HPDE6-E6E7 (cell line): ENCODE data around the gene ASAP2.

ENCODE experiments used
- DNase-seq: peaks from one replicate; pipeline ENCODE4 v3.0.0; 2011; ENCODE audit warnings: missing footprints; ENCODE audit errors: extremely low spot score

The ASAP2 gene

DNA sequence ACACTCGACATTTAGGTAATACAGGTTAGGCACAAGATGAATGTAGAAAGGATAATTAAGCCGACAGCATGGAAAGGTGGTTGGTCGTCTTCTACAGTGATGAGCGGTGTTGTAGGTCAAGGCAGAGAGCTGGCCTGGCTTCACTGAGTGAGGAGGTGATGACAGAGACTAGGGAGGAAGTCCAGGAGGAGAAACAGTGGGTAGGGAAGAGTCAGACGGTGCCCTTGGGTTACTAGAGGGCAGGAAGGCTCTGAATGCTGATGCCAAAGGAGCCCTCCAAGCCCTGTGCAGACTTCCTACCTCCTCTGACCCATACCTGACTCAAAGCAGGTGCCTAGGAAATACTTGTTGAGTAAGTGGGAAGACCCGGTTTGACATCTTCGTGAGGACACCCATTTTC, 116.0 kb downstream of the ASAP2 start:
- no peak for DNase-seq

DNA sequence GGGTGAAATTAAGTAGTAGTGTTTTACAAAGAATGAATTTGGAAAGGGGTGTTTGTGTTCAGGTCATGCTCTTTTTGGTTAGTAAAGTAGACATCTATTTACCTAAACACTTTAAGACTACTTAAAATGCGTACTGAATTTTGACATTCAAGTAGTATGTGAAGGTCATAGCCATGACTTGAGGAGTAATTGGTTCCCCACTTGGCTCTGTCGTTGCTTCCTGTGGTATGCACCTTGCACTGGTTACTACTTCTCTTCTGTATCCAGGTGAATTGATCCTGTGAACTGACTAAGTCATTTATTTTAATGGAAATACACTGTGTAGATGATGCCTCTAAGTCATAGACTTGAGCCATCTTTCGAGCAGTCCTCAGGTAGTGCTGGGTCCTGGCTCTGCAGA, 118.8 kb downstream of the ASAP2 start:
- DNase-seq, result no peak

- no peak for DNase-seq
These were observed 120.4 kb downstream of the ASAP2 start for GRCh38 chr2:9326975-9327374.

GRCh38 chr2:9327873-9328352, 121.3 kb downstream of the ASAP2 start:
- no peak for DNase-seq

- DNase-seq, result no peak
These were observed 122.3 kb downstream of the ASAP2 start for GRCh38 chr2:9328931-9329330.

DNA sequence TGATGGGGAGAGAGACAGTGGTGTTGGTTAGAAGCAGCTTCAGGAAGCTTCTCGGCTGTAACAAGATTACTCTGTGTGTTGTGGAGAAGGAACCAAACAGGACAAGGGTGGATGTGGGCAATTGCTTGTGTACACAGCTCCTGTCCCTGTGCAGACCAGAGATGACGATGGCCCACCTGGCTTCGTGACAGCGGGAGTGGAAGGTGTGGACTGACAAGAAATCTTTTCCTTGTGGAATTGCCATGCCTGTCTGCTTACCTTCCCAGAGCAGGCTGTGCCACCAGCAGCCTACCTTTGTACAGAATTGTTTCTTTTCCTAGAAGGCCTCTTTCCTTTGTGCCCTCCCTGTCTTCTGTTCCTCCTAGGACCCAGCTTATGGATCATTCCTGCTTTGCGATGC, 122.9 kb downstream of the ASAP2 start:
- no peak for DNase-seq

- DNase-seq, result no peak
These were observed 124.1 kb downstream of the ASAP2 start for GRCh38 chr2:9330612-9331270.

GRCh38 chr2:9331704-9332103, 125.1 kb downstream of the ASAP2 start:
- DNase-seq, result no peak

DNA sequence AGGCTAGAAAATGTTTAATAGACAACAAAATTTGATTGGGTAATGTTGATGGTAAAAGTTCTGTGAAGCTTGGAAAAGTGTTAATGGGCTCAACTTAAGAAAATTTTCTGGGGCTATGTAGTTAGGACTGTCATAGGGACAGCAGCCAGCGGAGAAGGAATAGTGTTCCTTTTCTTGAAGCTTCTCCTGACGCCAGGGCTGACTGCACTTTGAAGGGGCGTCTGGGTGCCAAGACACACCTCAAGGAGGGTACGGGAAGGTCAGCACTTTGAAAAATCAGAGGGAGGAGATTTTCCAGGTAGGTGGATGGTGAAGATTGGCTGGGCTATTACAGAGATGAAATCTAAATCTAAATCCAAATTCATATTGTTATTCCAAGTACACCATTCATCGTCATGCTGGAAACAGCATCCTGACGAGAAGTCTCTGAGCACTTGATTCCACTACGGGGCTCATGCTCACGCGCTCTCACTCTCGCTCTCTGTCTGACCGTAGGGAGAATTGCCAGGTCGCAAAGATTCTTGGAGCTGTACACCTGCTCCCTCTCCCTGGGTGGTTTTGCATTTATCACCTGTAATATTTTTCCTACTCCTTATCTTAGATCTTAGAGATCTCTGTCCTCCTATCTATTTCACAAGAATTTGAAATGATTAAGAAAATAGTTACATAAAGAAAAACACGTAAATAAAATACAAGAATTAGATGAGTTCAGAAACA, 125.7 kb downstream of the ASAP2 start:
- no peak for DNase-seq

DNA sequence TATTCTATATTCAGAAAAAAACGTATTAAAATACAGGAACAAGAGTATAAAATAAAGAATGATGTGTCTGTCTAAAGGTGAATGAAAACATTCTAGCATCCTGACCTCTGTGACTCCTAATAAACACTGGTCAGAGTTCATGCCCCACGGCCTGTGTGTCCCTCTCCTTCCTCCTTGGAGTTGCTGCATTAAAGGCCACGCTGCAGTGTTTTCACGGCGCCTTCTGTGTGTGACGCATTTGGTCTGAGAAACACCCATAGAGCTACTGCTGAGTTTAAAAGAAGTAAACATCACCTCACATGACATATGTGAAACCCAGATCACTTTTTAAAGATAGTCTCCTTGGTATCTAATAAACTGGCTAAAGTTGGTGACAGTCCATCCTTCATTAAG, 126.2 kb downstream of the ASAP2 start:
- DNase-seq, result no peak

- peak; percentile 72 for DNase-seq
These were observed 127.1 kb downstream of the ASAP2 start for GRCh38 chr2:9333591-9334171.

GRCh38 chr2:9334761-9335160, 128.1 kb downstream of the ASAP2 start:
- no peak for DNase-seq

DNA sequence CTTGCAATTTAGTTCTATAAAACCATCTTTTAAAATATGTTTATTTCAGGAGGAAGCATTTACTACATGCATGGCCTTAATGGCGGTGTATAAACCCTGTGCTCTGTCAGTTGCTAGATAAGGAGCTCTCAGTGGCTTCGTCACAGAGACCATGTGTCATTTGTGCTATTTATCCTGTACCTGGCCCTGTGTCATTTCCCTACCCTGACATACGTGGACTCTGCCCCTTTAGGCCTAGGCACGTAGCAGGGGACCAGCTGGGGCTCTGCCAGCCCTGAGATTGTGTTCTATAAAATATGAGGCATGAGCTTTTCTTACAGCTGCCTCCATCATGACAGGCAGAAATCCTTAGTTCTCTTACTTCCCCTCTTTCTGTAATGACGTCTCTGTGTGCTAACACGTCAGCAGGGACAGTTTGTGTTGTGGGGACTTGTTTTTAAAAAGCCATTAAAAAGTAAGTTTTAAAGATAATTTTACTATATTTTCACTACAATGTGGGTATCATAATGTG, 128.8 kb downstream of the ASAP2 start:
- no peak for DNase-seq

GRCh38 chr2:9336241-9336575, 129.6 kb downstream of the ASAP2 start:
- DNase-seq, result no peak

GRCh38 chr2:9336576-9337314, 130.1 kb downstream of the ASAP2 start:
- peak; percentile 76 for DNase-seq

GRCh38 chr2:9337901-9338300, 131.3 kb downstream of the ASAP2 start:
- DNase-seq, result no peak

DNA sequence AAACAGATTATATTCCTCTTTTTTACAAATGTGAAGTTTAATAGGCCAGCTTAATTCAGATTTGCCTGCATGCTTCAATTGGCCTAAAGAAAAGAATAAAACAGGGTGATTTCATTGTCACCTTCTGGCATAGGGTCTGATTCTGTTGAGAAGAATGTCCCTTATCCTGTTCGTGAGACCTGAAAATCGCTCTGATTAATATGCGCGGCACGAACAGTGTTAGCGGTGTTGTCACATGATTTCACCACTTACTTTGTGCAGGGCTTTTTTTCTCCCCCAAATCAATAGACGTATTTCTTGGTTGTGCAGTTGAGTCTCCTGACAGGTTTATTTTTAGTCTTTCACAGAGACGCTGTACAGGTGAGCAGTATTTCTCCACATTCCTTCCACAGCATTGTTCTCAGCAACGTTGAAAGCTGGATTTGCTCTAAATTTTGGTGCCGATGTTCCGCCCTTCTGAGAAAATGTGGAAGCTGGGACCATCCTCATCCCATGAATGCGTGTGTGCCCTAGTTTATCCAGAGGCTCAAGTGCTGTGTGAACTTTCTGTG, 134.8 kb downstream of the ASAP2 start:
- DNase-seq, result no peak

DNA sequence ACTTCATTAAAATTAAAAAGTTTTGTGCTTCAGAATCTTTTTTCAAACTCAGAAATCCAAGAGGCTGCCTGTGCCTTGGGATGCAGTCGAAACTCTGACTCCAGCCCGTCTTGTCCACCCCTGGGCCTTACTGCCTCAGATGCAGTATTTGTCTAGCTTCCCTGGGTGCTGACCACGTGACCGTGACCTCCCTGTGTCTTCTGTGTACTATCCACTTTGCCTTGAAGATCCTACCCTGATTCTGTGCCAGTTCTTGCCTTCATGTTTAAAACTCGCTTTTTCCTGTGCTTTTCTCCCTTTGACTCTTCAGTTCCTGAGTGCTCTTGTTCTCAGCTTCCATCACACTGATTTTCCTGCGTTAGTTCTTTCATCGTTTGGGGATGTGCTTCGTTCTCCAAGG, 136.0 kb downstream of the ASAP2 start:
- no peak for DNase-seq

DNA sequence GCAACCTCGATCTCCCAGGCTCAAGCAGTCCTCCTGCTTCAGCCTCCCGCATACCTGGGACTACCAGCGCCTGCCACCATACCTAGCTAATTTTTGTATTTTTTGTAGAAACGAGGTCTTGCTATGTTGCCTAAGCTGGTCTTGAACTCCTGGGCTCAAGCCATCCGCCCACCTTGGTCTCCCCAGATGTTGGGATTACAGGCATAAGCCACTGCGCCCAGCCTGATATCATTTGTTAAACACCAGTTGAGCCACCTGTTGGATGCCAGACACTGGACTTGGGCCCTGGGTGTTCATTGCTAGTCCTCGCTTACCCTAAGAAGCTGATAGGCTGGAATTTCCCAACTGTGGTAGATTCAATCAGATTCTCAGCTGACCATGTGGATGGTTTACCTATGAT, 136.9 kb downstream of the ASAP2 start:
- no peak for DNase-seq

GRCh38 chr2:9344434-9344833, 137.8 kb downstream of the ASAP2 start:
- DNase-seq, result no peak

DNA sequence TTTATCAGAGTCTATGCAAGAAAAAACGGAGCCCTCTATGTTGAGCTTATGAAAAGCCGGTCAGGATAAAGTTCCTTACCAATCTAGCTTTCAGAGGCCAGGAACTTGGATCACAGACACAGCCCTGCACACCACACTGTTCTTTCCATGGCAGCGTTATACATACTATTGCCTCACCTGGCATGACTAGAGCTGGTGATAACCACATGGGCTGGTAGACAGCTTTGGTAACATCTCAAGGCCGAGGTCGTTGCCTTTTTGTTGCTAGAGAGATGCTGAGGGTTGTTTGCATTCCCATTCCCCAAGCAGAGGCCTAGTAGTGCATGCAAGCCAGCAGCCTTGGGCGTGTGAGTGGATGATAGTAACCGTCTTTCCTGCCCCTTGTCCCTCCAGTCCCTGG, 138.7 kb downstream of the ASAP2 start:
- DNase-seq, result no peak

GRCh38 chr2:9345997-9346396, 139.4 kb downstream of the ASAP2 start:
- DNase-seq, result no peak
